ENCODE results near the gene CERCAM. TPM values are rescaled to one million over a fixed set of nuclear protein-coding genes. Genes with fewer than 3 reads are reported as not detected.

CERCAM gene
- total RNA-seq, 1 experiment from 2014 or later = 19.1 TPM

DNA sequence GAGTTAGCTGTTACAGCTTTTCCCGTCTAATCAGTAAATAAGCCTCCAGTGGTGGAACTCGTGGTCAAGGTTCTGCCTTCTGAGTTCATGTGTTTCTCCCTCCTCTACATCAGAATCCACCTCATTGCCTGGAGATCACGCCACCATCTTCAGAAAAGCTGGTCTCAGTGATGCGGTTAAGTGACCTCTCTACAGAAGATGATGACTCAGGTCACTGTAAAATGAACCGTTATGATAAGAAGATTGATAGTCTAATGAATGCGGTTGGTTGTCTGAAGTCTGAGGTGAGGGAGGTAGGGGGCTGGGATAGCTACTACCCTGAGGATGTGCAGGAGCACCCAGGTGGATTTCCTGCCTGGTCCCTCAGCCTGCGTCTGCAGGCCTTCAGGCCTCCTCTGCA lies 48.4 kb downstream of the CERCAM start:
- Histone ChIP-seq H3K9ac (ENCODE audit: low read length) (no peak overlapping the region), H3K4me1 (ENCODE audit: insufficient read depth, low read length) (no peaks in the 10 kb centered on the region), H3F3A (ENCODE audit: low read length, unreplicated experiment) (no peaks in the 10 kb centered on the region), H3K9me3 (ENCODE audit: low read length) (no peaks in the 10 kb centered on the region), H3K27ac (ENCODE audit: low read length) (no peak overlapping the region), H3K4me3 (ENCODE audit: low read length) (no peak overlapping the region), H3K27me3 (ENCODE audit: low read length) (no peaks in the 10 kb centered on the region), H3K79me2 (ENCODE audit: low read length) (no peaks in the 10 kb centered on the region), H3K36me3 (ENCODE audit: low read depth, low read length) (no peaks in the 10 kb centered on the region), H2AFZ (ENCODE audit: low read length) (no peak overlapping the region), H3K9me2 (replicated peaks; ENCODE audit: low read length) (no peaks in the 10 kb centered on the region), H3K4me2 (ENCODE audit: low read length) (no peak overlapping the region), H4K20me1 (ENCODE audit: low read length) (no peaks in the 10 kb centered on the region)
- BruUV-seq (replicated peaks) = no TSS peak
- DNase-seq (no peak), ATAC-seq (no peak)
- no peak for TF ChIP-seq EZH2 (IDR thresholded peaks at IDR 0.05; ENCODE audit: low read length, unreplicated experiment)
- TF ChIP-seq, protein P1, sequence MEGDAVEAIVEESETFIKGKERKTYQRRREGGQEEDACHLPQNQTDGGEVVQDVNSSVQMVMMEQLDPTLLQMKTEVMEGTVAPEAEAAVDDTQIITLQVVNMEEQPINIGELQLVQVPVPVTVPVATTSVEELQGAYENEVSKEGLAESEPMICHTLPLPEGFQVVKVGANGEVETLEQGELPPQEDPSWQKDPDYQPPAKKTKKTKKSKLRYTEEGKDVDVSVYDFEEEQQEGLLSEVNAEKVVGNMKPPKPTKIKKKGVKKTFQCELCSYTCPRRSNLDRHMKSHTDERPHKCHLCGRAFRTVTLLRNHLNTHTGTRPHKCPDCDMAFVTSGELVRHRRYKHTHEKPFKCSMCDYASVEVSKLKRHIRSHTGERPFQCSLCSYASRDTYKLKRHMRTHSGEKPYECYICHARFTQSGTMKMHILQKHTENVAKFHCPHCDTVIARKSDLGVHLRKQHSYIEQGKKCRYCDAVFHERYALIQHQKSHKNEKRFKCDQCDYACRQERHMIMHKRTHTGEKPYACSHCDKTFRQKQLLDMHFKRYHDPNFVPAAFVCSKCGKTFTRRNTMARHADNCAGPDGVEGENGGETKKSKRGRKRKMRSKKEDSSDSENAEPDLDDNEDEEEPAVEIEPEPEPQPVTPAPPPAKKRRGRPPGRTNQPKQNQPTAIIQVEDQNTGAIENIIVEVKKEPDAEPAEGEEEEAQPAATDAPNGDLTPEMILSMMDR (conservative IDR thresholded peaks at IDR 0.05; ENCODE audit: low read depth, low read length) = no peak
- intact Hi-C loops (cut with micrococcal nuclease) = no loop called here
- ChIA-PET POLR2A (ENCODE audit: unreplicated experiment) (no interaction called here), CTCF (no interaction called here)

DNA sequence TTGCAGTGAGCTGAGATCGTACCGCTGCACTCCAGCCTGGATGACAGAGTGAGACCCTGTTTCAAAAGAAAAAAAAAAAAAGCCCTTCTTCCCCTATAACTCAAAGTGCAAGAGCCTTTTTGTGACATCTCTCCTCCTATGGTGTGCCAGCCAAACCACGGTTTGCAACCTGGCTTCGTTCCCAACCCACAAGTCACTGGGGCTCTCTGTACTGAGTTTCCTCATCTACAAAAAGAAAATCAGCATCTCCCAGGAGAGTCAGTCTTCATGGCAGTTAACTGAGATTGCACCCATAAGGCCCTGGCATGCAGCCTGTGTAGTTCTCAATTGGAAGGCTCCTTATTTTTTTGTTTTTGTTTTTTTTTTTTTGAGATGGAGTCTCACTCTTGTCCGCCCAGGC lies 49.9 kb downstream of the CERCAM start:
- H3K36me3 ChIP-seq (ENCODE audit: low read depth, low read length) = no peaks in the 10 kb centered on the region
- no peaks in the 10 kb centered on the region for H3K9me3 ChIP-seq (ENCODE audit: low read length)
- H4K20me1 ChIP-seq (ENCODE audit: low read length) = no peaks in the 10 kb centered on the region
- H3F3A ChIP-seq (ENCODE audit: low read length, unreplicated experiment) = no peaks in the 10 kb centered on the region
- H3K9me2 ChIP-seq (replicated peaks; ENCODE audit: low read length) = no peaks in the 10 kb centered on the region
- ChIA-PET CTCF (no interaction called here), POLR2A (ENCODE audit: unreplicated experiment) (no interaction called here)
- H3K27ac ChIP-seq (ENCODE audit: low read length) = no peak overlapping the region
- no peaks in the 10 kb centered on the region for H3K79me2 ChIP-seq (ENCODE audit: low read length)
- H3K27me3 ChIP-seq (ENCODE audit: low read length) = no peaks in the 10 kb centered on the region
- TF ChIP-seq EZH2 (IDR thresholded peaks at IDR 0.05; ENCODE audit: low read length, unreplicated experiment) (no peak), EZH2phosphoT487 (IDR thresholded peaks at IDR 0.05; ENCODE audit: borderline replicate concordance, low read length) (no peak)
- TF ChIP-seq, protein P1 (conservative IDR thresholded peaks at IDR 0.05; ENCODE audit: low read depth, low read length) = no peak
- H3K4me1 ChIP-seq (ENCODE audit: insufficient read depth, low read length) = no peaks in the 10 kb centered on the region
- no peak overlapping the region for H3K4me2 ChIP-seq (ENCODE audit: low read length)
- no peak for ATAC-seq
- H2AFZ ChIP-seq (ENCODE audit: low read length) = no peak overlapping the region
- no TSS peak for BruUV-seq (replicated peaks)
- intact Hi-C loops (cut with micrococcal nuclease) = no loop called here
- peak; percentile 16 for DNase-seq
- no peak overlapping the region for H3K9ac ChIP-seq (ENCODE audit: low read length)
- H3K4me3 ChIP-seq (ENCODE audit: low read length) = no peak overlapping the region

DNA sequence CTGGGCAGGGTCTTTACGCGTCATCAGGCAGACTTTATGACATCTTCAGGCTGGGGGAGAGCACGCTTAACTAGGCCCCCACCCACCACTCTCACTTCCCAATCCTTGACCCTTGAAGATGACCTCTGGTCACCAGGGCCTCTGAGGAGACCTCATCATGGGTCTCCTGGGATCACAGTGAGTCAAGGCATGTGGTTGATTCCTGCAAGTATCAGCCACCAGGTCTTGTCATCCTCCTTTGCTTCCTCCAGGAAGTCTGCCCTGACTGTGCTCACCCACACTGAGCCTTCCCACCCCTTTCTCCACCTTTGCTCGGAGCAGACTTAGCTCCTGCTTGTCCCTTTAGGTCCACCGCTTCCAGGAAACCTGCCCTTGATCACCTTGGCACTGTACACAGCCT lies 52.4 kb downstream of the CERCAM start:
- intact Hi-C loops (cut with micrococcal nuclease) = no loop called here
- Histone ChIP-seq H3K27ac (ENCODE audit: low read length) (no peak overlapping the region), H3K4me3 (ENCODE audit: low read length) (no peak overlapping the region), H3K9me2 (replicated peaks; ENCODE audit: low read length) (no peaks in the 10 kb centered on the region), H3K27me3 (ENCODE audit: low read length) (no peaks in the 10 kb centered on the region), H3K4me1 (ENCODE audit: insufficient read depth, low read length) (no peaks in the 10 kb centered on the region), H3K36me3 (ENCODE audit: low read depth, low read length) (no peaks in the 10 kb centered on the region), H3F3A (ENCODE audit: low read length, unreplicated experiment) (no peaks in the 10 kb centered on the region), H3K9ac (ENCODE audit: low read length) (no peak overlapping the region), H4K20me1 (ENCODE audit: low read length) (no peaks in the 10 kb centered on the region), H3K79me2 (ENCODE audit: low read length) (no peaks in the 10 kb centered on the region), H2AFZ (ENCODE audit: low read length) (no peak overlapping the region), H3K9me3 (ENCODE audit: low read length) (no peaks in the 10 kb centered on the region), H3K4me2 (ENCODE audit: low read length) (no peak overlapping the region)
- BruUV-seq (replicated peaks) = no TSS peak
- ChIA-PET CTCF (no interaction called here), POLR2A (ENCODE audit: unreplicated experiment) (no interaction called here)
- ATAC-seq = no peak
- no peak for DNase-seq
- TF ChIP-seq EZH2phosphoT487 (IDR thresholded peaks at IDR 0.05; ENCODE audit: borderline replicate concordance, low read length) (no peak), EZH2 (IDR thresholded peaks at IDR 0.05; ENCODE audit: low read length, unreplicated experiment) (no peak)
- TF ChIP-seq, protein P1 (conservative IDR thresholded peaks at IDR 0.05; ENCODE audit: low read depth, low read length) = no peak

Data from PC-3 (cell line).